RWPE2 (cell line): ENCODE data around the gene PAK6.
A peak's percentile ranks its signal among the peaks of the same experiment; 100 is the strongest.

ENCODE experiments used
- ATAC-seq: fragments of 200-7000 bp; cut with Tn5 transposase; 3 replicates; pipeline ENCODE4 v1.9.1; 2021; ENCODE audit warnings: low read depth
- DNase-seq: peaks from one replicate; pipeline ENCODE4 v3.0.0-alpha.2; 2020; ENCODE audit warnings: low spot score
- H3K27ac ChIP-seq: fragments of 450-650 bp; 2 replicates; pipeline ENCODE4 v1.5.1; 2017; ENCODE audit warnings: mild to moderate bottlenecking; ENCODE audit not compliant: poor library complexity, severe bottlenecking
- H3K27me3 ChIP-seq: fragments of 250-450 bp; sonication (Bioruptor Pico); 2 replicates; pipeline ENCODE4 v1.5.1; 2021; ENCODE audit warnings: mild to moderate bottlenecking, moderate library complexity; ENCODE audit not compliant: insufficient read depth, poor library complexity, severe bottlenecking
- H3K36me3 ChIP-seq: fragments of 250-450 bp; sonication (Bioruptor Pico); 2 replicates; pipeline ENCODE4 v1.5.1; 2020; ENCODE audit warnings: low read depth, mild to moderate bottlenecking, moderate library complexity
- H3K4me1 ChIP-seq: fragments of 250-450 bp; sonication (Bioruptor Pico); 2 replicates; pipeline ENCODE4 v1.5.1; 2021; ENCODE audit warnings: mild to moderate bottlenecking, moderate library complexity; ENCODE audit not compliant: insufficient read depth, poor library complexity, severe bottlenecking
- H3K4me3 ChIP-seq: fragments of 250-450 bp; sonication (Bioruptor Pico); 2 replicates; pipeline ENCODE4 v1.5.1; 2021; ENCODE audit warnings: mild to moderate bottlenecking, moderate library complexity; ENCODE audit not compliant: severe bottlenecking
- H3K9me3 ChIP-seq: fragments of 250-450 bp; sonication (Bioruptor Pico); 2 replicates; pipeline ENCODE4 v1.5.1; 2021; ENCODE audit warnings: mild to moderate bottlenecking, moderate library complexity; ENCODE audit not compliant: severe bottlenecking
- CTCF ChIP-seq: fragments of 450-650 bp; IDR thresholded peaks from one replicate; pipeline ENCODE4 v1.5.1; 2017; ENCODE audit warnings: mild to moderate bottlenecking, moderate library complexity; ENCODE audit not compliant: poor library complexity, severe bottlenecking

Gene PAK6

GRCh38 chr15:40269604-40270003 is 30.7 kb downstream of the PAK6 start:
- Histone ChIP-seq H3K36me3 (peaks cover 3% of the 10 kb centered on the region; the same call in 1 of the 2 replicates), H3K4me3 (no peak overlapping the region), H3K27ac (no peak overlapping the region), H3K9me3 (no peaks in the 10 kb centered on the region), H3K27me3 (no peaks in the 10 kb centered on the region), H3K4me1 (peaks cover 8% of the 10 kb centered on the region)
- DNase-seq (no peak), ATAC-seq (no peak)
- TF ChIP-seq CTCF = no peak

DNA sequence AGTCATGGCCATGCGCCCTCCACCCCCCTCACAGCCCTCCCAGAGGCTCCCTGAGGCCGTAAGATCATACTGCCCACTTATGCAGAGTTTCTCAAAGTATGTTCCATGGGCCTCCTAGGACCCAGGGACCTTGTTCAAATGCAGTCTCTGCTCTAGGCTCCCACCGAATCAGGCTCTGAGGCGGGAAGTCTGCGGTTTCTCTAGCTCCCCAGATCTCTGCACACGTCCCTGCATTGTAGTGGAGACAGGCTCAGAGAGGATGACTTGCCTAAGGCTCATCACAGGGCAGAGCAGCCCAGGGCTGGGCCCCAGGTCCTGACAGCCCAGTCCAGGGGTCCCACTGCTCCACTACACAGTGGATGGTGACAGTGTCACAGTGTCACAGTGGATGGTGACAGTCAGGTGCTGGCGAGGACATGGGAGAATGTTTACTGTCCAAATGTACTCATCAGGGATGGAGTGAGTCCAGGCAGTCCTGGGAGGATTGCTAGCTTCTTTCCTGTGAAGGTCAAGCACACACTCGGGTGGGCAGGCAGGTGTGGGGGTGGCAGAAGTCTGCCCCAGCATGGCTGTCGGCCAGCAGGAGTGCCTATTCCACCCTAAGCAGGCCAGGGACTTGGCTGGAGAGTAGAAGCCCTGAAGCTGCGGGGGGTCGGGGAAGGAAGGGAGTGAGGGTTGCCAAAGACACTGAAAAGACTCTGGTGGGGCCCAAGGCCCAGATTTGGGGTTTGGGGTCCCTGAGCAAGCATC is 31.6 kb downstream of the PAK6 start:
- Histone ChIP-seq H3K36me3 (0 out of 2 replicates have a peak, but pooled peaks cover 3% of the 10 kb centered on the region), H3K4me1 (peaks cover 8% of the 10 kb centered on the region), H3K9me3 (no peaks in the 10 kb centered on the region), H3K4me3 (no peak overlapping the region), H3K27ac (no peak overlapping the region), H3K27me3 (no peaks in the 10 kb centered on the region)
- no peak for DNase-seq
- no peak for ATAC-seq
- TF ChIP-seq CTCF = no peak

GRCh38 chr15:40271685-40272484 is 33.0 kb downstream of the PAK6 start:
- Histone ChIP-seq H3K9me3 (no peaks in the 10 kb centered on the region), H3K27me3 (no peaks in the 10 kb centered on the region), H3K36me3 (0 out of 2 replicates have a peak, but pooled peaks cover 3% of the 10 kb centered on the region), H3K4me3 (no peak overlapping the region), H3K4me1 (peaks cover 4% of the 10 kb centered on the region), H3K27ac (no peak overlapping the region)
- ATAC-seq = no peak
- no peak for TF ChIP-seq CTCF
- DNase-seq = no peak

DNA sequence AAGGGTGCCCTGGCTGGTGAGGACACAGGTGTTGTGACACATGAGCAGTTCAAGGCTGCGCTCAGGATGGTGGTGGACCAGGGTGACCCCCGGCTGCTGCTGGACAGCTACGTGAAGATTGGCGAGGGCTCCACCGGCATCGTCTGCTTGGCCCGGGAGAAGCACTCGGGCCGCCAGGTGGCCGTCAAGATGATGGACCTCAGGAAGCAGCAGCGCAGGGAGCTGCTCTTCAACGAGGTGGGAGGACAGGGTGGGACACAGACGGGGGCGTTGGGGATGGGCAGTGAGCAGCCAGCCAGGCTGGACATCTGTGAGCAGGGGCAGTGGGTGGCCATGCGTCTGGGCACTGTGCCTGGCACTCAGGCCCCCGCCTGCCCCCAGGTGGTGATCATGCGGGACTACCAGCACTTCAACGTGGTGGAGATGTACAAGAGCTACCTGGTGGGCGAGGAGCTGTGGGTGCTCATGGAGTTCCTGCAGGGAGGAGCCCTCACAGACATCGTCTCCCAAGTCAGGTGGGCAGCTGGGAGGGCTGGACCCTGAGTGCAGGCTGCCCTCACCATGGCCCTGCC is 33.7 kb downstream of the PAK6 start:
- Histone ChIP-seq H3K4me3 (no peak overlapping the region), H3K27ac (no peak overlapping the region), H3K9me3 (no peaks in the 10 kb centered on the region), H3K4me1 (no peaks in the 10 kb centered on the region), H3K27me3 (no peaks in the 10 kb centered on the region), H3K36me3 (0 out of 2 replicates have a peak, but pooled peaks cover 3% of the 10 kb centered on the region)
- peak; percentile 70 for TF ChIP-seq CTCF
- ATAC-seq (peak; percentile 63), DNase-seq (no peak)
